ENCODE results near the gene PDE4B.

Gene PDE4B

GRCh38 chr1:66138613-66139012, 345.9 kb downstream of the PDE4B start:
- no peaks in the 10 kb centered on the region for H3K36me3 ChIP-seq (ENCODE audit: control insufficient read depth, insufficient read depth, low read length)
- no peak for TF ChIP-seq CTCF (IDR thresholded peaks at IDR 0.05)
- no peak overlapping the region for H3K27ac ChIP-seq
- H3K4me2 ChIP-seq (ENCODE audit: low read length): no peak overlapping the region
- H3K4me1 ChIP-seq: no peaks in the 10 kb centered on the region
- no peaks in the 10 kb centered on the region for H3K9me3 ChIP-seq (ENCODE audit: control insufficient read depth, low read length)
- H2AFZ ChIP-seq: no peak overlapping the region
- no peak overlapping the region for H3K9ac ChIP-seq
- H3K79me2 ChIP-seq: no peaks in the 10 kb centered on the region
- no peak overlapping the region for H3K4me3 ChIP-seq (ENCODE audit: low read depth, low read length)
- H3K27me3 ChIP-seq (ENCODE audit: control insufficient read depth, insufficient read depth, low read length): no peaks in the 10 kb centered on the region

- Histone ChIP-seq H3K79me2 (no peaks in the 10 kb centered on the region), H2AFZ (no peak overlapping the region), H3K27me3 (ENCODE audit: control insufficient read depth, insufficient read depth, low read length) (no peaks in the 10 kb centered on the region), H3K4me2 (ENCODE audit: low read length) (no peak overlapping the region), H3K27ac (no peak overlapping the region), H3K4me1 (no peaks in the 10 kb centered on the region), H3K36me3 (ENCODE audit: control insufficient read depth, insufficient read depth, low read length) (no peaks in the 10 kb centered on the region), H3K4me3 (ENCODE audit: low read depth, low read length) (no peak overlapping the region), H3K9me3 (ENCODE audit: control insufficient read depth, low read length) (no peaks in the 10 kb centered on the region), H3K9ac (no peak overlapping the region)
- TF ChIP-seq CTCF (IDR thresholded peaks at IDR 0.05): no peak
Observed at GRCh38 chr1:66140072-66140471, 347.4 kb downstream of the PDE4B start.

GRCh38 chr1:66143651-66144050, 351.0 kb downstream of the PDE4B start:
- H3K27ac ChIP-seq: no peak overlapping the region
- H3K36me3 ChIP-seq (ENCODE audit: control insufficient read depth, insufficient read depth, low read length): no peaks in the 10 kb centered on the region
- H3K27me3 ChIP-seq (ENCODE audit: control insufficient read depth, insufficient read depth, low read length): no peaks in the 10 kb centered on the region

GRCh38 chr1:66147226-66147835, 354.6 kb downstream of the PDE4B start:
- Histone ChIP-seq H3K4me1 (no peaks in the 10 kb centered on the region), H3K4me2 (ENCODE audit: low read length) (no peak overlapping the region), H3K36me3 (ENCODE audit: control insufficient read depth, insufficient read depth, low read length) (no peaks in the 10 kb centered on the region), H3K79me2 (no peaks in the 10 kb centered on the region), H3K4me3 (ENCODE audit: low read depth, low read length) (no peak overlapping the region), H3K27ac (no peak overlapping the region), H3K27me3 (ENCODE audit: control insufficient read depth, insufficient read depth, low read length) (no peaks in the 10 kb centered on the region), H2AFZ (no peak overlapping the region), H3K9me3 (ENCODE audit: control insufficient read depth, low read length) (no peaks in the 10 kb centered on the region), H3K9ac (no peak overlapping the region)
- TF ChIP-seq CTCF (IDR thresholded peaks at IDR 0.05): no peak

More at GRCh38 chr1:66143651-66144050, 351.0 kb downstream of the PDE4B start:
- Histone ChIP-seq H3K4me3 (ENCODE audit: low read depth, low read length) (no peak overlapping the region), H3K4me2 (ENCODE audit: low read length) (no peak overlapping the region), H3K4me1 (no peaks in the 10 kb centered on the region), H3K79me2 (no peaks in the 10 kb centered on the region), H3K9ac (no peak overlapping the region), H3K9me3 (ENCODE audit: control insufficient read depth, low read length) (no peaks in the 10 kb centered on the region), H2AFZ (no peak overlapping the region)
- no peak for TF ChIP-seq CTCF (IDR thresholded peaks at IDR 0.05)

- Histone ChIP-seq H3K4me1 (no peaks in the 10 kb centered on the region), H3K36me3 (ENCODE audit: control insufficient read depth, insufficient read depth, low read length) (no peaks in the 10 kb centered on the region), H3K27ac (no peak overlapping the region), H2AFZ (no peak overlapping the region), H3K79me2 (no peaks in the 10 kb centered on the region), H3K4me3 (ENCODE audit: low read depth, low read length) (no peak overlapping the region), H3K27me3 (ENCODE audit: control insufficient read depth, insufficient read depth, low read length) (no peaks in the 10 kb centered on the region), H3K4me2 (ENCODE audit: low read length) (no peak overlapping the region), H3K9me3 (ENCODE audit: control insufficient read depth, low read length) (no peaks in the 10 kb centered on the region), H3K9ac (no peak overlapping the region)
- no peak for TF ChIP-seq CTCF (IDR thresholded peaks at IDR 0.05)
Observed at GRCh38 chr1:66152034-66152433, 359.3 kb downstream of the PDE4B start.

Data from parathyroid adenoma (tissue), 2 donors.